ENCODE data around the gene TRIM52.
A peak's percentile ranks its signal among the peaks of the same experiment; 100 is the strongest.

The TRIM52 gene

DNA sequence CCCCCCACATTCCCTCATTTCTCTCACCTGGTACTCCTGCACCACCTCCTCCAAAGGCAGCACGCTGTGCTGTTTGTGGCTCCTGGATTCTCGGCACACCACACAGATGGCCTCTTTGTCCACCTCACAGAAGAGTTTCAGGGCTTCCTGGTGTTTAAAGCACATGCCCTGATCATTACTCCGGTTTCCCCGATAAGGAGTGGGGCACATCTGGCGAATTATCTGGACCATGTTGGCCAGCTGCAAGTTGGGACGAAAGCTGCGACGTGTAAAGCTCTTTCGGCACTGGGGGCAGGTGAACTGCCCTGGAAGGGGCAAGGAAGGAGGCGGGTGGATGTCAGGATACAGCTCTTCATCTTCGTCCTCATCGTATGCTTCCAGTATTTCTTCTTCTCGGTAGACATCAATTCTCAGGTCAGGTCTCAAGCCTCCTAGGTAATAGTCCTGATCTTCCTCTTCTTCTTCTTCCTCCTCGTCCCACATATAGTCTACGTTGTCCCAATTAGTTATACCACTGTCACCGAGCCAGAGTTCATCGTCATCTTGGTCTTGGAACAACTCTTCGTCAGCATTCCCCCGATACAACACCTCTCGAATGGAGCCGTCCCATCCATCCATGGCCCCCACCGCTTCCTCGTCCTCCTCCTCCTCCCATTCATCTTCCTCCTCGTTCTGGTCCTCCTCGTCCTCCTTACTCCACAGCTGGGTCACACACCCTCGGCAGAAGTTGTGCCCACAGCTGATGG is 796 bp downstream of the TRIM52 start:
- in situ Hi-C loops (cut with MboI; ENCODE audit: low pct_unique_long_range_greater_than_20kb, low sequenced_read_pairs) = no loop called here
- no peak for DNase-seq

DNA sequence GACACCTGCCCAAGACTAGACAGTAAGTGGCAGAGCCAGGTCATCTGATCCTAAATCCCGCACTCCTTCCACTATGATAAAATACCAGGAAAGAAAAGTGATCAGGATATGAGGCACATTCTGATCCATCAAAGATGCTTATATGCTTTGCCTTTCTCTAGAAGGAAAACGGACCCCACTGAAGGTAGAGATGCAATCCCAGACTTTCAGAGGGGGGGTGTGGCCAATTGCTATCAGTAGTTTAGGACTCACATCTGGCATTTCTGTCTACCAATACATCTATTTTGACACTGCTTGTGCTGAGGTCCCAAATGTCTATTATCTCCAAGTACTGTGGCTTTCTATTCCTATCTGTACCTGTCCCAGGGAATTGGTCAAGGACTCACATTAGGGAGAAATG is 1.7 kb downstream of the TRIM52 start:
- in situ Hi-C loops (cut with MboI; ENCODE audit: low pct_unique_long_range_greater_than_20kb, low sequenced_read_pairs) = no loop called here
- no peak for DNase-seq

DNA sequence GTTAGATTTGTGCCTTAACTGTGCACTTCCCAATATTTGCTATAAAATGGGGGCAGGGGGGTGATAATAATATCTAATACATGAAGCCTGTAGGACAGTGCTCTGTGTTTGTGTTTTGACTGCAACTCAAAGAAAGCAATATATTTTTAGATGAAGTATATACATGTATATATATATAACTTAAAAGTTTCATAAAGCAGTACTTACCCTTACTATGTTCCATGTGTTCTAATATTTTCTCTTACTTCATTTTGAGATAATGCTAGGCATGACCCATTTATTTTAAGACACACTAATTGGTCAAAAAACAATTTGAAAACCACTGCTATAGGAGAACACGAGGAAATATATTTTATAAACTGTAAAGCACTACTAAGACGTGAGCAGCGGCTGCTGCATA is 2.4 kb downstream of the TRIM52 start:
- no peak for DNase-seq
- in situ Hi-C loops (cut with MboI; ENCODE audit: low pct_unique_long_range_greater_than_20kb, low sequenced_read_pairs) = no loop called here

- in situ Hi-C loops (cut with MboI; ENCODE audit: low pct_unique_long_range_greater_than_20kb, low sequenced_read_pairs) = no loop called here
- DNase-seq = no peak
Observed at GRCh38 chr5:181255836-181256578, 4.9 kb downstream of the TRIM52 start.

- in situ Hi-C loops (cut with MboI; ENCODE audit: low pct_unique_long_range_greater_than_20kb, low sequenced_read_pairs) = no loop called here
- no peak for DNase-seq
Observed at GRCh38 chr5:181255276-181255675, 5.7 kb downstream of the TRIM52 start.

GRCh38 chr5:181248277-181248676 is 12.7 kb downstream of the TRIM52 start:
- no peak for DNase-seq
- in situ Hi-C loops (cut with MboI; ENCODE audit: low pct_unique_long_range_greater_than_20kb, low sequenced_read_pairs) = no loop called here

DNA sequence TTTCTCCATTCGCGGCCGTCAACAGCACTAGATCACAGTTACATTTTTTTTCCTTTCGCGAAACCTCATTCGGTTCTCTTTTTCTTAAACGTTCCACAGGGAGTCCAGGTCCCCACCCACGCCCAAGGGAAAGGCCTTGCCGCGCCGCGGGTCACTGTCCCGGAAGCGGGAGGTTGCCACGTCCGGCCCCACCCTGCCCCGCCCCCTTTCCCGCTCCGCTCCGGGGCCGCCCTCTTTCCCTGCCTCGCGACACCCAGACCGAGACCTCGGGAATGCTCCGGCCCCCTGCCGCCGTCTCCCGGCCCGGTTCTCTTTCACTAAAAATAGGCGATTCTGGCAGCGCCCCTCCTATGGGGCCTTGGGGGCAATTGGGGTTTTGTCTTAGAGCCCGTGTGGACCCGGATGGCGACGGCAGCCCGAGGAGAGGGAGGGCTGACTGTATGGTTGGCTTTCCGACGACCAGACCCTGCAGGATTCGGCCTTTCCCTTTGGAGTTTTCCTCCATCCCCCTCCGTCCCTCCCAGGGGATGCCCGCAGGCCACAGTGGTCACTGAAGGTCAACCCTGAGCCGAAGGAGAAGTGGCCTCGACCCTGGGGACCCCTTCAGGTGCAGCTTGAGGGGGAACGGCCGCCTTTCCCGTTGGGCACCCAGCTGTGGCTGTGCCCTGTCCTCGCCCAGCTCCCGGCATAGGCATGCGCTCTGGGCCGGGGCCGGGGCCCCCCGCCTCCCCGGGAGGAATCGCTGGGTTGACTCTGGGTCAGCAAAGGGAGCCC is 14.5 kb downstream of the TRIM52 start:
- peak; percentile 82 for DNase-seq
- in situ Hi-C loops (cut with MboI; ENCODE audit: low pct_unique_long_range_greater_than_20kb, low sequenced_read_pairs) = no loop called here

GRCh38 chr5:181245427-181246275 is 15.3 kb downstream of the TRIM52 start:
- DNase-seq = no peak
- in situ Hi-C loops (cut with MboI; ENCODE audit: low pct_unique_long_range_greater_than_20kb, low sequenced_read_pairs) = no loop called here

GRCh38 chr5:181243564-181244343 is 17.2 kb downstream of the TRIM52 start, which contains the start of gene RACK1:
RACK1 (minus strand) TSS chr5:181243906; CDS start chr5:181243800, 106 bp downstream.
- in situ Hi-C loops (cut with MboI; ENCODE audit: low pct_unique_long_range_greater_than_20kb, low sequenced_read_pairs) = no loop called here
- peak; percentile 94 for DNase-seq

DNA sequence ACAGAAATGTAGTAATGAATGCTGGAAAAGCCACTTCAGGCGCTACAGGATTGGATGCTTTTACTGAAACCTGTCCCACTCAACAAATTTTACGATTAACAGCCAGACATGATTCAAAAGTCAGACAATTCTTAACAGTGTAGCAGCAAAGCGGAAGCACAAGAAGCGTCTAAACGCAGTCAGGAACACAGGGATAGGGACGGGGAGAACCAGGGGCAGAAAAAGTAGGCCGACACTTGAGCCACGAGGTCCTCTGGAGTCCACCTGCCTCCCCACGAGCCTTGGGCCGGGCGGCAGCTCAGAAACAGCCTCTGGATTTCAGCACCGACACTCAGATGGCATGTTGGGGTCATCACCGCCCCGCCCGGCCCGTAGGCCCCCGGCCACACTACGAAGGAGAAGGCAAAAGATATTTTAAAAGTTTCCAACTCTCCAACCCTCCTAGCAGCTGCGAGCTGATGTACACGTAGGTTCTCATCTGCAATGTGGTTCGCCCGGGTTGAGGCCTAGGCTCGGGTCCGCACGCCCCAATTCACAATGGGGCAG is 17.9 kb downstream of the TRIM52 start:
- in situ Hi-C loops (cut with MboI; ENCODE audit: low pct_unique_long_range_greater_than_20kb, low sequenced_read_pairs) = no loop called here
- no peak for DNase-seq

DNA sequence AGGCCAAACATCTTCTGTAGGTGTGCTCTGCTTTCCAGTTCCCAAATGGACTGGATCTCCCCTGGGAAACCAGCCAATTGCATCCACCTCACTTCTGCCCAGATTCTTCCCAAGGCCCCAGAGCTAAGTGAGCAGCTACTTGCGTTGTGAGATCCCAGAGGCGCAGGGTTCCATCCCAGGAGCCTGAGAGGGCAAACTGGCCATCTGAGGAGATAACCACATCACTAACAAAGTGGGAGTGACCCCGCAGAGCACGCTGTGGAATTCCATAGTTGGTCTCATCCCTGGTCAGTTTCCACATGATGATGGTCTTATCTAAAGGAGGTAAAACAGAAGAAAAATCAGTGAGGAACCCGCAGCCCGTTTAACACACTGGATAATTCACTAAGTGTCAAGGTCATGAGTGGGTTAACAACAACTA is 18.9 kb downstream of the TRIM52 start:
- DNase-seq = no peak
- in situ Hi-C loops (cut with MboI; ENCODE audit: low pct_unique_long_range_greater_than_20kb, low sequenced_read_pairs) = no loop called here

GRCh38 chr5:181241393-181241975 is 19.5 kb downstream of the TRIM52 start:
- in situ Hi-C loops (cut with MboI; ENCODE audit: low pct_unique_long_range_greater_than_20kb, low sequenced_read_pairs) = no loop called here
- peak; percentile 65 for DNase-seq

DNA sequence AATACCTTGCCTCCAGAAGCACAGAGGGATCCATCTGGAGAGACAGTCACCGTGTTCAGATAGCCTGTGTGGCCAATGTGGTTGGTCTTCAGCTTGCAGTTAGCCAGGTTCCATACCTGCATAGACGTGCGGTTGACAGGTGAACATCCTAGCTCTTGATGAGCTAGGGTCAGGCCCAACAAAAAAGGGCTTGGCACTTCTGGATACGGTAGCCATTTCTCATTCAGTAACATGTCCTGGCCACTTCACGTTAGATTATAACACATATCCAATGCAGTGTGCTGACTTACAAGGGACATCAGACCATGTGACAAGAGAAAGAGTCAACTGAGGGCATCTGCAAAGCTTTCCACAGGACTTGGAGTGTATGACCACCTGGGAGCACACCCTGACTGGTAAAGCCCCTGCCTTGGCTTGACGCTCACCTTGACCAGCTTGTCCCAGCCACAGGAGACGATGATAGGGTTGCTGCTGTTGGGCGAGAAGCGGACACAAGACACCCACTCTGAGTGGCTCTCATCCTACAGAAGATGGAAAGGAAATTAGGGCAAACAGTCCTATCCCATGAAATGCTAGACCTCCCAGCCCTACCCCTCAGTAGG is 21.8 kb downstream of the TRIM52 start:
- in situ Hi-C loops (cut with MboI; ENCODE audit: low pct_unique_long_range_greater_than_20kb, low sequenced_read_pairs) = no loop called here
- no peak for DNase-seq

DNA sequence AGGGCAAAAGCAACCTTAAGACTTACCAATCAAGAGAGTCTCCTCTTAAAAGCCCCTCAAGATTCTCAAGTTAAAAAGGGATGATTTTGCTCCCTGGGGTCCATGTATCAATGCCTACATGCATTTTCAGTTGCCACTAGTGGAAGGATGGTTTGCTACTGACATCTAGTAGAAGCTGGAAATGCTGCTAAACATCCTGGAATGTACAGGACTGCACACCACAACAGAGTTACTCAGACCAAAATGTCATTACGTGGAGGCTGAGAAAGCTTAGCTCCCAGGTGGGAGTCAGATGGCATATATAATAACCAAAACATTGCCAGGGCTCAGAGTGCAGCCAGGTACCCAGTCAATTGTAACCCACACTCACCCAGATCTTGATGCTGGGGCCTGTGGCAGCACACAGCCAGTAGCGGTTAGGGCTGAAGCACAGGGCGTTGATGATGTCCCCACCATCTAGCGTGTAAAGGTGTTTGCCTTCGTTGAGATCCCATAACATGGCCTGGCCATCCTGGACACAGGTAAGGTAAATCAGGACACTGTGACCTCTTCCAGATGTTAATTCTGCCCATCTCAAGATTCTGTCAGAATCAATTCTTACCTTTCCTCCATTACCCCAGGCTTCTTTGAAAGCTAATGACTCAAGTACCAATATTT is 23.1 kb downstream of the TRIM52 start:
- in situ Hi-C loops (cut with MboI; ENCODE audit: low pct_unique_long_range_greater_than_20kb, low sequenced_read_pairs) = no loop called here
- DNase-seq = no peak

DNA sequence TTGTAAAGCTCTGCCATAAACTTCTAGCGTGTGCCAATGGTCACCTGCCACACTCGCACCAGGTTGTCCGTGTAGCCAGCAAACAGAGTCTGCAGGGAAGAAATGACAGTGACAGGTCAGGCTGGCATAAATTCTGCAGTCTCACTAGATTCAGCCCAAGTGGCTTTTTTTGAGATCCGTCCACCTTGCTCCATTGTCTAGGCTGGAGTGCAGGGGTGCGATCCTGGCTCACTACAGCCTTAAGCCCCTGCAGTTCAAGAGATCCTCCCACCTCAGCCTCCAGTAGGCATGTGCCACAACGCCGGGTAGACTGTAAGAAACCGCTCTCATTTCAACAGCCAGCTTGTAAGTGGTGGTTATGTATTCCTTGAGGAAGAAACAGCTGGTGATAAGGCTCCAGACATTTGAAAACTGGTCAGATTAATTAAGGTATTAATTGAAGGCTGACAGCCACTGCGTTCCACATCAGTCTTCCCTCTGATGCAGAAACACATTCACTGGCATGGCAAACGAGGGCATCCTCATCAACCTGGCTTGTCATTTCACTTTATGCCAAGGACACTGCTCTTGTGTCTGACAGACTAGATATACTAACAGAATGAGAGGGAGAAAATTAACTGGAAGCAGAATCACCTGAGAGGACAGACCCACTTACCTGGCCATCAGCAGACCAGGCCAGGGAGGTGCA is 23.8 kb downstream of the TRIM52 start:
- in situ Hi-C loops (cut with MboI; ENCODE audit: low pct_unique_long_range_greater_than_20kb, low sequenced_read_pairs) = no loop called here

DNA sequence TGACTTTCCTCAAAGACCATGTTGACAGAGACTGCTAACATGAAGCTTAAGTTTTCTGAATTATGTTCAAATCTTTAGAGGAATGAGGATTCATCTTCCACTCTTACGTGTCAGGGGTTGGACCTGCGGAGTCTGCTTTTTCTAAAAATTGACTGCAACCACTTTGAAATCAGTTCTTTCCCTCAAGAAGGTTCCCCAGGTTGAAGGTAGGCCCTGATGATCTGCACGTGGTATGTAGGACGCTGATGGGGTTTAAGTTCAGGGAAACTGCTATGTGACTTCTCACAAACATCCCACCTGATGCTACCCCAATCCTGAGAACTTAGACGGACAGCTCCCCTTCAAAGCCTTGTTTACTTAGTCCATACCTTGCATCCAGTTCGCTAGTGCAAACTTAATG is 24.5 kb downstream of the TRIM52 start:
- DNase-seq = no peak
- in situ Hi-C loops (cut with MboI; ENCODE audit: low pct_unique_long_range_greater_than_20kb, low sequenced_read_pairs) = no loop called here

More for the DNA sequence above, 23.8 kb downstream of the TRIM52 start:
- DNase-seq = no peak

All from KBM-7 (cell line).